IMR-90 (cell line): ENCODE results near the gene KDELR3. TPM values are rescaled to one million over a fixed set of nuclear protein-coding genes. Genes with fewer than 3 reads are reported as not detected.
A peak's percentile ranks its signal among the peaks of the same experiment; 100 is the strongest.

ENCODE experiments used
- ATAC-seq: fragments of 200-7000 bp; cut with Tn5 transposase; 2 replicates; pipeline ENCODE4 v1.9.1; 2020; ENCODE audit warnings: low read depth, mild to moderate bottlenecking, moderate library complexity
- BruUV-seq: library from RNA; stranded (reverse); fragments of 400-500 nt; replicated peaks from 2 replicates; lab custom pipeline; 2021; lab: Mats Ljungman, UMichigan
- CTCF ChIA-PET: fragments of 300-600 bp; formaldehyde crosslinking; extraction: SDS; loops from one replicate; lab custom pipeline; 2021; ENCODE audit warnings: antibody characterized with exemption; lab: Yijun Ruan, JAX
- POLR2A ChIA-PET: fragments of 300-600 bp; sonication (Branson Sonifier 250); formaldehyde crosslinking; loops from one replicate; lab custom pipeline; 2022; ENCODE audit warnings: antibody characterized with exemption; ENCODE audit not compliant: unreplicated experiment; lab: Charles Lee
- DNase-seq: peaks from one replicate; pipeline ENCODE4 v3.0.0; 2013
- H2AFZ ChIP-seq: replicated peaks from 2 replicates; pipeline ENCODE3; 2013; ENCODE audit warnings: low read length, mild to moderate bottlenecking; ENCODE audit not compliant: poor library complexity
- H2AK5ac ChIP-seq: 2 replicates; pipeline ENCODE4 v1.6.1; 2013; ENCODE audit warnings: low read depth, low read length, inconsistent platforms
- H2AK9ac ChIP-seq: replicated peaks from 2 replicates; pipeline ENCODE3; 2013; ENCODE audit warnings: mild to moderate bottlenecking, low read depth, low read length, moderate library complexity; ENCODE audit not compliant: poor library complexity
- H2BK120ac ChIP-seq: 2 replicates; pipeline ENCODE4 v1.6.1; 2013; ENCODE audit warnings: low read depth, low read length, inconsistent platforms
- H2BK15ac ChIP-seq: 3 replicates; pipeline ENCODE4 v1.6.1; 2013; ENCODE audit warnings: low read depth, low read length, inconsistent platforms
- H2BK20ac ChIP-seq: 2 replicates; pipeline ENCODE4 v1.6.1; 2013; ENCODE audit warnings: low read depth, mild to moderate bottlenecking, inconsistent platforms, low read length, moderate library complexity
- H2BK5ac ChIP-seq: 2 replicates; pipeline ENCODE4 v1.6.1; 2013; ENCODE audit warnings: mild to moderate bottlenecking, low read depth, low read length, inconsistent platforms; ENCODE audit not compliant: poor library complexity, severe bottlenecking
- H3K14ac ChIP-seq: replicated peaks from 2 replicates; pipeline ENCODE4 v1.6.1; 2013; ENCODE audit warnings: low read depth, low read length, inconsistent platforms
- H3K18ac ChIP-seq: 2 replicates; pipeline ENCODE4 v1.6.1; 2013; ENCODE audit warnings: low read depth, low read length, control low read depth
- H3K23ac ChIP-seq: 2 replicates; pipeline ENCODE4 v1.6.1; 2013; ENCODE audit warnings: low read depth, low read length, inconsistent platforms
- H3K27ac ChIP-seq: 2 replicates; pipeline ENCODE4 v1.5.1; 2013; ENCODE audit warnings: mild to moderate bottlenecking, control low read depth, low read length; ENCODE audit not compliant: insufficient read depth
- H3K27me3 ChIP-seq: 2 replicates; pipeline ENCODE4 v1.6.1; 2013; ENCODE audit warnings: low read length; ENCODE audit not compliant: control insufficient read depth, insufficient read depth
- H3K36me3 ChIP-seq: 2 replicates; pipeline ENCODE4 v1.6.1; 2013; ENCODE audit warnings: low read length, mixed read lengths; ENCODE audit not compliant: control insufficient read depth, insufficient read depth
- H3K4ac ChIP-seq: 2 replicates; pipeline ENCODE4 v1.6.1; 2013; ENCODE audit warnings: low read depth, low read length, inconsistent platforms
- H3K4me1 ChIP-seq: 2 replicates; pipeline ENCODE4 v1.6.1; 2013; ENCODE audit warnings: low read length, mixed read lengths; ENCODE audit not compliant: control insufficient read depth, insufficient read depth
- H3K4me2 ChIP-seq: 2 replicates; pipeline ENCODE4 v1.6.1; 2013; ENCODE audit warnings: low read depth, mild to moderate bottlenecking, control low read depth, low read length, moderate library complexity
- H3K4me3 ChIP-seq: 2 replicates; pipeline ENCODE4 v1.5.1; 2013; ENCODE audit warnings: low read depth, mild to moderate bottlenecking, control low read depth, low read length, moderate library complexity; ENCODE audit not compliant: insufficient read depth
- H3K56ac ChIP-seq: 2 replicates; pipeline ENCODE4 v1.6.1; 2013; ENCODE audit warnings: low read length, inconsistent platforms; ENCODE audit not compliant: insufficient read depth; ENCODE audit errors: extremely low read depth
- H3K79me1 ChIP-seq, 2 experiments: 2 replicates each; pipeline ENCODE4 v1.6.1; 2013; ENCODE audit warnings: low read length in 2 of 2, inconsistent platforms in 1 of 2, low read depth in 1 of 2
- H3K9ac ChIP-seq: 2 replicates; pipeline ENCODE4 v1.6.1; 2013; ENCODE audit warnings: low read depth, low read length, control low read depth
- H3K9me1 ChIP-seq: 2 replicates; pipeline ENCODE4 v1.6.1; 2013; ENCODE audit warnings: low read length, inconsistent platforms; ENCODE audit not compliant: insufficient read depth
- H3K9me3 ChIP-seq: 2 replicates; pipeline ENCODE4 v1.6.1; 2013; ENCODE audit warnings: low read length; ENCODE audit not compliant: control insufficient read depth, insufficient read depth
- H4K20me1 ChIP-seq: 2 replicates; pipeline ENCODE4 v1.6.1; 2013; ENCODE audit warnings: low read length, inconsistent platforms; ENCODE audit not compliant: insufficient read depth
- H4K5ac ChIP-seq: 2 replicates; pipeline ENCODE4 v1.6.1; 2013; ENCODE audit warnings: mild to moderate bottlenecking, low read depth, low read length, control low read depth
- H4K8ac ChIP-seq, 2 experiments: 2 replicates each; pipeline ENCODE4 v1.6.1; 2013; ENCODE audit warnings: low read depth in 2 of 2, low read length in 2 of 2, control low read depth in 1 of 2, inconsistent platforms in 1 of 2
- H4K91ac ChIP-seq: 2 replicates; pipeline ENCODE4 v1.6.1; 2013; ENCODE audit warnings: low read depth, low read length, inconsistent platforms; ENCODE audit not compliant: insufficient read depth
- BHLHE40 ChIP-seq: fragments of 150-350 bp; IDR thresholded peaks from 2 replicates; pipeline ENCODE4 v1.6.1; 2016; ENCODE audit warnings: mild to moderate bottlenecking, low read depth, low read length
- CTCF ChIP-seq: conservative IDR thresholded peaks from 2 replicates; pipeline ENCODE4 v1.5.1; 2012; ENCODE audit warnings: mild to moderate bottlenecking, low read depth, low read length, improper control_type of control experiment
- MAFK ChIP-seq: IDR thresholded peaks from 2 replicates; pipeline ENCODE4 v1.6.1; 2012; ENCODE audit warnings: low read depth, low read length, improper control_type of control experiment
- MAZ ChIP-seq: IDR thresholded peaks from 2 replicates; pipeline ENCODE4 v1.6.1; 2012; ENCODE audit warnings: low read depth, mild to moderate bottlenecking, low read length, improper control_type of control experiment, moderate library complexity, borderline replicate concordance
- MXI1 ChIP-seq: IDR thresholded peaks from 2 replicates; pipeline ENCODE4 v1.6.1; 2012; ENCODE audit warnings: low read depth, mild to moderate bottlenecking, low read length, moderate library complexity, borderline replicate concordance
- NFE2L2 ChIP-seq: fragments of 150-350 bp; IDR thresholded peaks from 2 replicates; pipeline ENCODE4 v1.6.1; 2016; ENCODE audit warnings: low read depth, mild to moderate bottlenecking, low read length
- RCOR1 ChIP-seq: IDR thresholded peaks from 2 replicates; pipeline ENCODE4 v1.6.1; 2012; ENCODE audit warnings: mild to moderate bottlenecking, low read length, improper control_type of control experiment; ENCODE audit not compliant: insufficient replicate concordance
- SMC3 ChIP-seq: fragments of 150-350 bp; IDR thresholded peaks from 2 replicates; pipeline ENCODE4 v1.6.1; 2016; ENCODE audit warnings: low read depth, mild to moderate bottlenecking, antibody characterized with exemption, low read length, moderate library complexity
- WGBS, 2 experiments: methylation state at CpG; one replicate each; pipeline versions ENCODE4 v1.1.5 to v1.1.7; 2013; ENCODE audit warnings: missing lambda C conversion rate in 2 of 2; ENCODE audit not compliant: insufficient read length in 1 of 2; ENCODE audit errors: extremely low coverage in 2 of 2; 5-methylcytosine and 5-hydroxymethylcytosine counted together
- dilution Hi-C: fragments of 300-500 bp; cut with HindIII; formaldehyde crosslinking; loops from one replicate; pipeline ENCODE4 v1.14.3; 2018; ENCODE audit warnings: low sequenced_read_pairs; ENCODE audit not compliant: unreplicated experiment
- in situ Hi-C: fragments of 300-500 bp; cut with MboI; formaldehyde crosslinking; loops from 3 replicates; pipeline ENCODE4 v1.14.3; 2019; ENCODE audit warnings: low sequenced_read_pairs, inconsistent platforms, mixed read lengths
- intact Hi-C: fragments of 100-400 bp; cut with micrococcal nuclease; formaldehyde crosslinking; loops from 2 replicates; pipeline ENCODE4 v1.10.0; 2022
- polyA plus RNA-seq, 3 experiments: library from polyadenylated mRNA; depleted of rRNA; stranded (reverse); fragments of >200 nt; gene quantifications; 2 replicates each; pipeline ENCODE4 v1.2.3, GENCODE V29; 2012; ENCODE audit warnings: low replicate concordance in 1 of 3
- total RNA-seq: library from RNA; depleted of rRNA; stranded (reverse); fragments of >200 nt; gene quantifications from 2 replicates; pipeline ENCODE4 v1.2.3, GENCODE V29; 2012

The KDELR3 gene
- total and polyA plus RNA-seq, 2 of the 4 experiments (the other 2 are of a cell fraction), result 129 to 224 TPM

- H3K27ac ChIP-seq, result no peak overlapping the region
- no peaks in the 10 kb centered on the region for H3K4me1 ChIP-seq
- no peaks in the 10 kb centered on the region for H3K9me1 ChIP-seq
- no peak overlapping the region for H2BK120ac ChIP-seq
- no peak overlapping the region for H4K91ac ChIP-seq
- no peak overlapping the region for H3K4ac ChIP-seq
- dilution Hi-C loops (no loop called here), intact Hi-C loops (no loop called here), in situ Hi-C loops (no loop called here)
- H3K27me3 ChIP-seq, result peaks cover 50% of the 10 kb centered on the region
- H3K79me1 ChIP-seq, result no peaks in the 10 kb centered on the region
- ChIA-PET POLR2A (no interaction called here), CTCF (no interaction called here)
- H2BK20ac ChIP-seq, result no peak overlapping the region
- H3K4me3 ChIP-seq, result no peak overlapping the region
- peak overlapping the region; percentile 81 for H2AFZ ChIP-seq
- no peak overlapping the region for H4K5ac ChIP-seq
- H3K4me2 ChIP-seq, result peak overlapping the region; percentile 51
- H2AK5ac ChIP-seq, result no peak overlapping the region
- peak; percentile 92 for ATAC-seq
- no peaks in the 10 kb centered on the region for H3K36me3 ChIP-seq
- no peak for TF ChIP-seq NFE2L2
- TF ChIP-seq RCOR1, result peak; percentile 29
- no peak for TF ChIP-seq MAFK
- no peak for TF ChIP-seq BHLHE40
- TF ChIP-seq MAZ, result peak; percentile 23; the same call in 1 of the 2 replicates
- TF ChIP-seq SMC3, result no peak
- TF ChIP-seq MXI1, result 0 out of 2 replicates have a peak, but pooled peaks have one; percentile 54
- TF ChIP-seq CTCF, result 0 out of 2 replicates have a peak, but pooled peaks have one; percentile 2
- no peak overlapping the region for H3K23ac ChIP-seq
- H4K20me1 ChIP-seq, result peaks cover 5% of the 10 kb centered on the region
- no TSS peak for BruUV-seq
- no peaks in the 10 kb centered on the region for H3K9me3 ChIP-seq
- 19% methylated on average over 6 of the region's 51 CpGs; no CpG with 5 or more reads in 1 of the 2 experiments for WGBS, 2 experiments
- H2BK5ac ChIP-seq, result no peak overlapping the region
- peak; percentile 81 for DNase-seq
- no peak overlapping the region for H4K8ac ChIP-seq
- H3K14ac ChIP-seq, result no peak overlapping the region
- no peak overlapping the region for H3K18ac ChIP-seq
- H2BK15ac ChIP-seq, result no peak overlapping the region
- H3K9ac ChIP-seq, result no peak overlapping the region
- peak overlapping the region; percentile 75 for H2AK9ac ChIP-seq
- H3K56ac ChIP-seq, result no peak overlapping the region
Observed at GRCh38 chr22:38461414-38462081, 6.3 kb upstream of the KDELR3 start.
